ENCODE measurements around the gene CKB.

CKB gene

DNA sequence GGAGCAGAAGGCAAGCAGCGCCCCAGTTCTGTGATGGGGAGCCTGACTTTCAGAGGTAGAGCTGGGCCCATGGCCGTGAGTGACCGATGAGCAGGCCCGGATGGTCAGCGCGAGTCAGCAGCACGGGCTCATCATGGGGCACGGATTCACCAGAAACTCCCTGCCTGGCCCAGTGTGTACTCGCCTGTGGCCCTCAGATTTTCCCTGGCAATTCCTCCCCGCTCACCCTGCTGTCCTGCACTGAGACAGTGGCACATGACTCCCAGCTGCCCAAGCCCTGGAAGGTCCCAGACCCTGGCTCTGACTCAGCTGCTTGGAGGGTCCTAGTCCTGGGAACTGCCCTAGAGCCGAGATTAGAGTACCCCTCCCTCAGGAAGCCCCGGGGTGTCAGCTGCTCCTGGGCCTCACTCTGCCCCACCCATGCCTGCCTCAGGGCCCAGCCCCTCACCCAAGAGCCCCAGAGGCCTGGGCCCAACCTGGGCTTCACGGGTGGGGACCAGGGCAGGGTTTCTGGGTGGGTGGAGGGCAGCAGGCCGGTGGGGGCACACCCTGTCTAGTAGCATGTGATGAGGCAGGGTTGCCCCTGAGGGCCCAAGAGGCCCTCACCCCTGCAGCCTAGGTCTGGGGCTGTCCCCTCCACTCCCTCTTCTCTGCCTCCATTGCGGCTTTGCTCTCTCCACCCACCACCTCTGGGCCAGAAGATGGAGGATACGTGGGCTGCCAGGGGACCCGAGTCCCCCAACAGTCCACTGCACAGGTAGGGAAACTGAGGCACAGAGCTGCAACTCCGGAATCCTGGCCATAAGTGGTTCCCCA is 14.8 kb upstream of the CKB start:
- ATAC-seq: no peak; the same call in 2 of the 3 replicates
- no peak for TF ChIP-seq ZFP30 (CRISPR knock-in tag; IDR thresholded peaks at IDR 0.05)
- TF ChIP-seq ZNF8 (CRISPR knock-in tag; IDR thresholded peaks at IDR 0.05): no peak
- TF ChIP-seq TOX (CRISPR knock-in tag; IDR thresholded peaks at IDR 0.05; ENCODE audit: borderline replicate concordance): no peak
- TF ChIP-seq, protein P1, sequence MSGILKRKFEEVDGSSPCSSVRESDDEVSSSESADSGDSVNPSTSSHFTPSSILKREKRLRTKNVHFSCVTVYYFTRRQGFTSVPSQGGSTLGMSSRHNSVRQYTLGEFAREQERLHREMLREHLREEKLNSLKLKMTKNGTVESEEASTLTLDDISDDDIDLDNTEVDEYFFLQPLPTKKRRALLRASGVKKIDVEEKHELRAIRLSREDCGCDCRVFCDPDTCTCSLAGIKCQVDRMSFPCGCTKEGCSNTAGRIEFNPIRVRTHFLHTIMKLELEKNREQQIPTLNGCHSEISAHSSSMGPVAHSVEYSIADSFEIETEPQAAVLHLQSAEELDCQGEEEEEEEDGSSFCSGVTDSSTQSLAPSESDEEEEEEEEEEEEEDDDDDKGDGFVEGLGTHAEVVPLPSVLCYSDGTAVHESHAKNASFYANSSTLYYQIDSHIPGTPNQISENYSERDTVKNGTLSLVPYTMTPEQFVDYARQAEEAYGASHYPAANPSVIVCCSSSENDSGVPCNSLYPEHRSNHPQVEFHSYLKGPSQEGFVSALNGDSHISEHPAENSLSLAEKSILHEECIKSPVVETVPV (CRISPR knock-in tag; IDR thresholded peaks at IDR 0.05): no peak
- TF ChIP-seq ZFP3 (CRISPR knock-in tag; IDR thresholded peaks at IDR 0.05): no peak
- TF ChIP-seq PPARA (CRISPR knock-in tag; IDR thresholded peaks at IDR 0.05; ENCODE audit: borderline replicate concordance): no peak
- no peak for TF ChIP-seq ZNF565 (CRISPR knock-in tag; conservative IDR thresholded peaks at IDR 0.05; ENCODE audit: low read depth)
- no peak for TF ChIP-seq OSR1 (CRISPR knock-in tag; IDR thresholded peaks at IDR 0.05)
- TF ChIP-seq ZC3H10 (CRISPR knock-in tag; IDR thresholded peaks at IDR 0.05): no peak
- no peak for TF ChIP-seq ESRRG (CRISPR knock-in tag; IDR thresholded peaks at IDR 0.05)
- TF ChIP-seq, protein P2, sequence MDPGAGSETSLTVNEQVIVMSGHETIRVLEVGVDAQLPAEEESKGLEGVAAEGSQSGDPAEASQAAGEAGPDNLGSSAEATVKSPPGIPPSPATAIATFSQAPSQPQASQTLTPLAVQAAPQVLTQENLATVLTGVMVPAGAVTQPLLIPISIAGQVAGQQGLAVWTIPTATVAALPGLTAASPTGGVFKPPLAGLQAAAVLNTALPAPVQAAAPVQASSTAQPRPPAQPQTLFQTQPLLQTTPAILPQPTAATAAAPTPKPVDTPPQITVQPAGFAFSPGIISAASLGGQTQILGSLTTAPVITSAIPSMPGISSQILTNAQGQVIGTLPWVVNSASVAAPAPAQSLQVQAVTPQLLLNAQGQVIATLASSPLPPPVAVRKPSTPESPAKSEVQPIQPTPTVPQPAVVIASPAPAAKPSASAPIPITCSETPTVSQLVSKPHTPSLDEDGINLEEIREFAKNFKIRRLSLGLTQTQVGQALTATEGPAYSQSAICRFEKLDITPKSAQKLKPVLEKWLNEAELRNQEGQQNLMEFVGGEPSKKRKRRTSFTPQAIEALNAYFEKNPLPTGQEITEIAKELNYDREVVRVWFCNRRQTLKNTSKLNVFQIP (CRISPR knock-in tag; IDR thresholded peaks at IDR 0.05; ENCODE audit: borderline replicate concordance, low read depth): no peak
- TF ChIP-seq RARB (CRISPR knock-in tag; IDR thresholded peaks at IDR 0.05): no peak
- TF ChIP-seq ZNF70 (CRISPR knock-in tag; IDR thresholded peaks at IDR 0.05): no peak
- no peak for TF ChIP-seq TCF4 (CRISPR knock-in tag; IDR thresholded peaks at IDR 0.05; ENCODE audit: borderline replicate concordance)
- TF ChIP-seq PATZ1 (CRISPR knock-in tag; IDR thresholded peaks at IDR 0.05; ENCODE audit: borderline replicate concordance): no peak
- no peak for TF ChIP-seq ISL1 (CRISPR knock-in tag; IDR thresholded peaks at IDR 0.05)
- TF ChIP-seq, protein P3, sequence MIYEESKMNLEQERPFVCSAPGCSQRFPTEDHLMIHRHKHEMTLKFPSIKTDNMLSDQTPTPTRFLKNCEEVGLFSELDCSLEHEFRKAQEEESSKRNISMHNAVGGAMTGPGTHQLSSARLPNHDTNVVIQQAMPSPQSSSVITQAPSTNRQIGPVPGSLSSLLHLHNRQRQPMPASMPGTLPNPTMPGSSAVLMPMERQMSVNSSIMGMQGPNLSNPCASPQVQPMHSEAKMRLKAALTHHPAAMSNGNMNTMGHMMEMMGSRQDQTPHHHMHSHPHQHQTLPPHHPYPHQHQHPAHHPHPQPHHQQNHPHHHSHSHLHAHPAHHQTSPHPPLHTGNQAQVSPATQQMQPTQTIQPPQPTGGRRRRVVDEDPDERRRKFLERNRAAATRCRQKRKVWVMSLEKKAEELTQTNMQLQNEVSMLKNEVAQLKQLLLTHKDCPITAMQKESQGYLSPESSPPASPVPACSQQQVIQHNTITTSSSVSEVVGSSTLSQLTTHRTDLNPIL (CRISPR knock-in tag; IDR thresholded peaks at IDR 0.05; ENCODE audit: low read depth): no peak
- TF ChIP-seq BACH2 (CRISPR knock-in tag; IDR thresholded peaks at IDR 0.05; ENCODE audit: borderline replicate concordance): no peak
- no peak for TF ChIP-seq SNAI2 (CRISPR knock-in tag; IDR thresholded peaks at IDR 0.05)
- TF ChIP-seq ARNTL (CRISPR knock-in tag; IDR thresholded peaks at IDR 0.05; ENCODE audit: borderline replicate concordance, low read depth): no peak

DNA sequence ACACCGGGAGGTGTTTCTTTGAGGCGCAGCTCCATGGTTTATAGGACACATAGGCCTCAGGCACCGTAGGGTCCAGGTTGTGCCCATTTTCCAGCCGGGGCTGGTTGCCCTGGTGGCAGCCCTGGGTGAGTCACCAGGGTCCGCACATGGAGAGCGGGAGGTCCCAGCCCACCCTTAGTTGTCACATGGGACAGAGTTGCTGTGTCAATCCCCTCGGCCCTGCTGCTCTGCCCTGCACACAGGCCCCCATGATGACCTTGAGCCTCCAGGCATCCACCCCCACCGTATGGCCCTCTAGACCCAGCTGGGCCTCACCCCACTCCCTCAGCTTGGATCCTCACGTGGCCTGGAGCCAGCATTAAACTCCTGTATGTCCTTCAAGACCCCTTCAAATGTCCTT is 14.1 kb upstream of the CKB start:
- TF ChIP-seq ISL1 (CRISPR knock-in tag; IDR thresholded peaks at IDR 0.05): no peak
- TF ChIP-seq, protein P1 (CRISPR knock-in tag; IDR thresholded peaks at IDR 0.05): no peak
- no peak for ATAC-seq

- no peak for TF ChIP-seq ZNF70 (CRISPR knock-in tag; IDR thresholded peaks at IDR 0.05)
- no peak for TF ChIP-seq ZC3H10 (CRISPR knock-in tag; IDR thresholded peaks at IDR 0.05)
- TF ChIP-seq, protein P3 (CRISPR knock-in tag; IDR thresholded peaks at IDR 0.05; ENCODE audit: low read depth): no peak
- TF ChIP-seq ESRRG (CRISPR knock-in tag; IDR thresholded peaks at IDR 0.05): no peak
- TF ChIP-seq ARNTL (CRISPR knock-in tag; IDR thresholded peaks at IDR 0.05; ENCODE audit: borderline replicate concordance, low read depth): no peak
- ATAC-seq: no peak
Observed at GRCh38 chr14:103535891-103536565, 13.4 kb upstream of the CKB start.

Measured in SK-N-SH treated with all-trans-retinoic acid at 6 μM for 48 hours (cell line).